GM23338 (cell line): ENCODE measurements around the gene SYNCRIP. TPM values are rescaled to one million over a fixed set of nuclear protein-coding genes. Genes with fewer than 3 reads are reported as not detected.

Experiments
- ATAC-seq: fragments of 200-7000 bp; cut with Tn5 transposase; 3 replicates; pipeline ENCODE4 v1.9.1; 2020
- DNase-seq: peaks from one replicate; pipeline ENCODE4 v3.0.0-alpha.2; 2015; ENCODE audit warnings: low spot score
- H2AFZ ChIP-seq: fragments of 200-600 bp; sonication (generic); 2 replicates; pipeline ENCODE4 v1.8.0; 2016; ENCODE audit warnings: antibody characterized with exemption, mild to moderate bottlenecking, moderate library complexity
- H3F3A ChIP-seq: fragments of 200-600 bp; sonication (generic); replicated peaks from 2 replicates; pipeline ENCODE4 v1.8.0; 2017; ENCODE audit warnings: antibody characterized with exemption, mixed run types, low read depth
- H3K27ac ChIP-seq: fragments of 200-600 bp; sonication (generic); 2 replicates; pipeline ENCODE4 v1.6.1; 2016; ENCODE audit warnings: low read depth
- H3K27me3 ChIP-seq: fragments of 200-600 bp; sonication (generic); 2 replicates; pipeline ENCODE4 v1.8.0; 2016; ENCODE audit warnings: mild to moderate bottlenecking, mixed run types, moderate library complexity; ENCODE audit not compliant: insufficient read depth
- H3K36me3 ChIP-seq: fragments of 200-600 bp; sonication (generic); 2 replicates; pipeline ENCODE4 v1.8.0; 2016; ENCODE audit warnings: mild to moderate bottlenecking; ENCODE audit not compliant: insufficient read depth
- H3K4me1 ChIP-seq: fragments of 200-600 bp; sonication (generic); 2 replicates; pipeline ENCODE4 v1.8.0; 2016; ENCODE audit warnings: mild to moderate bottlenecking, moderate library complexity; ENCODE audit not compliant: insufficient read depth
- H3K4me2 ChIP-seq: fragments of 200-600 bp; sonication (generic); 2 replicates; pipeline ENCODE4 v1.7.1; 2017; ENCODE audit warnings: mixed run types
- H3K4me3 ChIP-seq: fragments of 200-600 bp; sonication (generic); 2 replicates; pipeline ENCODE4 v1.6.1; 2016; ENCODE audit warnings: mixed run types
- H3K79me2 ChIP-seq: fragments of 200-600 bp; sonication (generic); replicated peaks from 2 replicates; pipeline ENCODE4 v1.8.0; 2017; ENCODE audit warnings: mild to moderate bottlenecking; ENCODE audit not compliant: insufficient read depth
- H3K9me2 ChIP-seq: fragments of 200-600 bp; sonication (generic); 2 replicates; pipeline ENCODE4 v1.8.0; 2017; ENCODE audit not compliant: insufficient read depth
- H4K20me1 ChIP-seq: fragments of 200-600 bp; sonication (generic); replicated peaks from 2 replicates; pipeline ENCODE4 v1.8.0; 2017; ENCODE audit warnings: mild to moderate bottlenecking; ENCODE audit not compliant: insufficient read depth
- H3K27ac Mint-ChIP-seq: 2 replicates; pipeline ENCODE4 v1.8.0; 2020; ENCODE audit warnings: inconsistent platforms, mild to moderate bottlenecking, moderate library complexity, mixed read lengths
- H3K27me3 Mint-ChIP-seq: 3 replicates; pipeline ENCODE4 v1.8.0; 2022; ENCODE audit warnings: low read depth, mild to moderate bottlenecking, moderate library complexity, mixed read lengths, inconsistent platforms; ENCODE audit not compliant: insufficient read depth, poor library complexity
- H3K36me3 Mint-ChIP-seq: 3 replicates; pipeline ENCODE4 v1.8.0; 2021; ENCODE audit warnings: low read depth, mild to moderate bottlenecking, inconsistent platforms, moderate library complexity, mixed read lengths
- H3K4me1 Mint-ChIP-seq: 3 replicates; pipeline ENCODE4 v1.8.0; 2020; ENCODE audit warnings: mild to moderate bottlenecking, inconsistent platforms, mixed read lengths
- H3K4me3 Mint-ChIP-seq: 3 replicates; pipeline ENCODE4 v1.8.0; 2021; ENCODE audit warnings: moderate library complexity, mild to moderate bottlenecking, inconsistent platforms, mixed read lengths
- H3K9me3 Mint-ChIP-seq: 3 replicates; pipeline ENCODE4 v1.8.0; 2020; ENCODE audit warnings: moderate library complexity, mild to moderate bottlenecking, inconsistent platforms, mixed read lengths
- CTCF ChIP-seq, 2 experiments: fragments of 200-600 bp in 1 of 2; sonication (generic) in 1 of 2; conservative IDR thresholded peaks; 2 replicates each; pipeline versions ENCODE4 v1.5.1 to v1.6.1; 2016 to 2017; ENCODE audit warnings: antibody characterized with exemption in 2 of 2, low read depth in 2 of 2, mild to moderate bottlenecking in 2 of 2, moderate library complexity in 1 of 2
- JUNB ChIP-seq: IDR thresholded peaks from one replicate; pipeline ENCODE4 v1.6.1; 2016; ENCODE audit warnings: antibody characterized with exemption; ENCODE audit not compliant: unreplicated experiment
- REST ChIP-seq: IDR thresholded peaks from one replicate; pipeline ENCODE4 v1.6.1; 2018; ENCODE audit warnings: antibody characterized with exemption; ENCODE audit not compliant: unreplicated experiment
- ZNF331 ChIP-seq: fragments of 250-450 bp; sonication (Bioruptor Pico); IDR thresholded peaks from 2 replicates; pipeline ENCODE4 v1.5.0; 2020; ENCODE audit warnings: low read depth, mild to moderate bottlenecking, moderate library complexity
- ZNF462 ChIP-seq: fragments of 250-450 bp; sonication (Bioruptor Pico); IDR thresholded peaks from 2 replicates; pipeline ENCODE4 v1.5.0; 2020; ENCODE audit warnings: mild to moderate bottlenecking, moderate library complexity
- polyA plus RNA-seq: library from polyadenylated mRNA; unstranded; fragments of >200 nt; fragmentation: Nextera tagmentation; extraction: Ambion mirVana; gene quantifications from 2 replicates; pipeline ENCODE4 v1.2.1, GENCODE V29; 2016
- total RNA-seq: library from RNA; depleted of rRNA; stranded (reverse); fragments of >200 nt; shearing (Covaris generic); gene quantifications from 2 replicates; pipeline ENCODE4 v1.2.3, GENCODE V29; 2014

SYNCRIP gene
- total and polyA plus RNA-seq, 2 experiments from 2014 or later: 163 to 164 TPM

- peak; percentile 53; the same call in 2 of the 3 replicates for ATAC-seq
- Histone ChIP-seq H3K4me2 (no peak overlapping the region), H3K36me3 (0 out of 2 replicates have a peak, but pooled peaks cover 7% of the 10 kb centered on the region), H2AFZ (no peak overlapping the region), H3F3A (no peaks in the 10 kb centered on the region), H3K4me1 (peaks cover 18% of the 10 kb centered on the region; the same call in 1 of the 2 replicates), H3K79me2 (peaks cover 47% of the 10 kb centered on the region), H4K20me1 (no peaks in the 10 kb centered on the region), H3K27me3 (no peaks in the 10 kb centered on the region), H3K9me2 (0 out of 2 replicates have a peak, but pooled peaks cover 4% of the 10 kb centered on the region), H3K27ac (peak overlapping the region; percentile 20; the same call in 1 of the 2 replicates), H3K4me3 (no peak overlapping the region)
- DNase-seq: peak; percentile 9
- TF ChIP-seq REST: no peak
- TF ChIP-seq CTCF (conservative IDR thresholded peaks at IDR 0.05; ENCODE audit: low read depth in 2 of 2): 0 out of 4 replicates have a peak, but pooled peaks of 1 of the 2 experiments have one; percentile 2
- H3K4me1 Mint-ChIP-seq: peaks cover 13% of the 10 kb centered on the region
- H3K9me3 Mint-ChIP-seq: peaks cover 29% of the 10 kb centered on the region
- no peak overlapping the region for H3K4me3 Mint-ChIP-seq
- H3K27ac Mint-ChIP-seq: no peak overlapping the region
- peaks cover 7% of the 10 kb centered on the region for H3K27me3 Mint-ChIP-seq
- peaks cover 33% of the 10 kb centered on the region for H3K36me3 Mint-ChIP-seq
Observed at GRCh38 chr6:85579581-85579980, 63.1 kb downstream of the SYNCRIP start.

- peaks cover 17% of the 10 kb centered on the region for H3K79me2 ChIP-seq
- no peaks in the 10 kb centered on the region for H3F3A ChIP-seq
- no peaks in the 10 kb centered on the region for H4K20me1 ChIP-seq
- H3K27me3 ChIP-seq: no peaks in the 10 kb centered on the region
- no peak overlapping the region for H3K27ac ChIP-seq
- H3K4me3 ChIP-seq: no peak overlapping the region
- no peaks in the 10 kb centered on the region for H3K9me2 ChIP-seq
- peaks cover 13% of the 10 kb centered on the region for H3K4me1 Mint-ChIP-seq
- H3K36me3 ChIP-seq: no peaks in the 10 kb centered on the region
- ATAC-seq (no peak), DNase-seq (no peak)
- no peak overlapping the region for H2AFZ ChIP-seq
- no peak overlapping the region for H3K4me3 Mint-ChIP-seq
- H3K9me3 Mint-ChIP-seq: peaks cover under 1% of the 10 kb centered on the region
- peaks cover 16% of the 10 kb centered on the region; the same call in 1 of the 2 replicates for H3K4me1 ChIP-seq
- H3K27ac Mint-ChIP-seq: no peak overlapping the region
- H3K4me2 ChIP-seq: no peak overlapping the region
- peaks cover 7% of the 10 kb centered on the region for H3K27me3 Mint-ChIP-seq
- peaks cover 5% of the 10 kb centered on the region; the same call in 2 of the 3 replicates for H3K36me3 Mint-ChIP-seq
- TF ChIP-seq ZNF331: no peak
- no peak for TF ChIP-seq REST
- TF ChIP-seq JUNB: no peak
- no peak for TF ChIP-seq ZNF462 (CRISPR knock-in tag)
Observed at GRCh38 chr6:85576476-85576875, 66.2 kb downstream of the SYNCRIP start.
